Measurements from ENCODE around the gene EXOC7. TPM values are rescaled to one million over a fixed set of nuclear protein-coding genes. Genes with fewer than 3 reads are reported as not detected.

EXOC7 gene
- total RNA-seq, 1 experiment from 2014 or later, result 160 TPM

- Histone ChIP-seq H3K4me2 (ENCODE audit: insufficient read depth, insufficient read length, low read length) (peak within 1 kb of the TSS; percentile 46), H3K79me2 (ENCODE audit: insufficient read depth, low read length) (peaks cover 3% of the 10 kb centered on the region; the same call in 1 of the 2 replicates), H2BK12ac (ENCODE audit: insufficient read length, low read depth, low read length) (no peak within 1 kb of the TSS), H2BK15ac (ENCODE audit: low read depth, low read length) (no peak within 1 kb of the TSS), H4K8ac (replicated peaks; ENCODE audit: insufficient read length, low read depth, low read length) (no peak within 1 kb of the TSS), H3T11ph (ENCODE audit: low read length) (no peak within 1 kb of the TSS), H3K18ac (ENCODE audit: insufficient read length, low read depth, low read length) (no peak within 1 kb of the TSS), H3K14ac (ENCODE audit: insufficient read depth, low read length) (no peak within 1 kb of the TSS), H3K27me3 (ENCODE audit: insufficient read depth, low read length) (peaks cover 58% of the 10 kb centered on the region), H4K5ac (ENCODE audit: insufficient read length, low read depth, low read length) (no peak within 1 kb of the TSS), H3K4ac (ENCODE audit: low read depth, low read length) (no peak within 1 kb of the TSS), H4K91ac (ENCODE audit: insufficient read length, low read depth, low read length) (no peak within 1 kb of the TSS), H2AK5ac (ENCODE audit: insufficient read length, low read length) (no peak within 1 kb of the TSS), H2BK120ac (ENCODE audit: low read depth, low read length, poor library complexity, severe bottlenecking) (no peak within 1 kb of the TSS), H3K9me3 (ENCODE audit: control insufficient read depth, low read depth, low read length) (no peaks in the 10 kb centered on the region), H2BK20ac (ENCODE audit: low read depth, low read length, poor library complexity, severe bottlenecking) (no peak within 1 kb of the TSS), H2AFZ (ENCODE audit: low read length) (no peak within 1 kb of the TSS), H3K79me1 (ENCODE audit: insufficient read depth, low read depth, low read length, poor library complexity, severe bottlenecking) (no peaks in the 10 kb centered on the region), H3K27ac (ENCODE audit: insufficient read length, low read depth, low read length) (no peak within 1 kb of the TSS), H3K56ac (ENCODE audit: insufficient read length, low read depth, low read length) (no peak within 1 kb of the TSS), H3K23me2 (ENCODE audit: insufficient read length, low read depth, low read length, poor library complexity, severe bottlenecking) (peaks cover 28% of the 10 kb centered on the region), H3K4me1 (ENCODE audit: insufficient read depth, low read length) (peaks cover 5% of the 10 kb centered on the region; the same call in 1 of the 2 replicates), H3K23ac (ENCODE audit: insufficient read length, low read depth, low read length) (no peak within 1 kb of the TSS), H2BK5ac (ENCODE audit: insufficient read length, low read length) (no peak within 1 kb of the TSS), H4K20me1 (ENCODE audit: control insufficient read depth, insufficient read depth, insufficient read length) (peaks cover 3% of the 10 kb centered on the region), H3K9ac (ENCODE audit: extremely low read depth, insufficient read length, low read length) (no peak within 1 kb of the TSS)
- Mint-ChIP-seq H3K4me3 (peak within 1 kb of the TSS; percentile 56 to 78), H3K27me3 (ENCODE audit: low read depth) (peaks cover 68% of the 10 kb centered on the region), H3K9me3 (peaks cover 0 to 3% of the 10 kb centered on the region in 2 experiments; a peak in 2 of 5 replicates), H3K4me1 (peaks cover 47 to 55% of the 10 kb centered on the region in 2 experiments), H3K36me3 (ENCODE audit: insufficient read depth in 1 of 3, low read depth in 3 of 3) (no peaks in the 10 kb centered on the region; a peak in 1 of 7 replicates), H3K27ac (no peak within 1 kb of the TSS)
- TF ChIP-seq, protein P1, sequence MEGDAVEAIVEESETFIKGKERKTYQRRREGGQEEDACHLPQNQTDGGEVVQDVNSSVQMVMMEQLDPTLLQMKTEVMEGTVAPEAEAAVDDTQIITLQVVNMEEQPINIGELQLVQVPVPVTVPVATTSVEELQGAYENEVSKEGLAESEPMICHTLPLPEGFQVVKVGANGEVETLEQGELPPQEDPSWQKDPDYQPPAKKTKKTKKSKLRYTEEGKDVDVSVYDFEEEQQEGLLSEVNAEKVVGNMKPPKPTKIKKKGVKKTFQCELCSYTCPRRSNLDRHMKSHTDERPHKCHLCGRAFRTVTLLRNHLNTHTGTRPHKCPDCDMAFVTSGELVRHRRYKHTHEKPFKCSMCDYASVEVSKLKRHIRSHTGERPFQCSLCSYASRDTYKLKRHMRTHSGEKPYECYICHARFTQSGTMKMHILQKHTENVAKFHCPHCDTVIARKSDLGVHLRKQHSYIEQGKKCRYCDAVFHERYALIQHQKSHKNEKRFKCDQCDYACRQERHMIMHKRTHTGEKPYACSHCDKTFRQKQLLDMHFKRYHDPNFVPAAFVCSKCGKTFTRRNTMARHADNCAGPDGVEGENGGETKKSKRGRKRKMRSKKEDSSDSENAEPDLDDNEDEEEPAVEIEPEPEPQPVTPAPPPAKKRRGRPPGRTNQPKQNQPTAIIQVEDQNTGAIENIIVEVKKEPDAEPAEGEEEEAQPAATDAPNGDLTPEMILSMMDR (conservative IDR thresholded peaks at IDR 0.05), result no peak
- no CpG with 5 or more reads among the region's 92 CpGs for WGBS (ENCODE audit: extremely low coverage, insufficient read length, low lambda C conversion rate)
- peak; percentile 72 for DNase-seq
These were observed 28.9 kb downstream of the EXOC7 start, which contains the start of gene GALR2 for GRCh38 chr17:76074390-76075363. Gene GALR2 (plus strand): TSS chr17:76074781. CDS start chr17:76074884, 103 bp downstream.
